GM21717 (cell line): ENCODE data around the gene UST.
A peak's percentile ranks its signal among the peaks of the same experiment; 100 is the strongest.
"Not testable (repeated sequence)": the region's sequence is repeated elsewhere in the genome, so short reads cannot be mapped to it uniquely, and the experiment has no call there.

Source experiments
- ATAC-seq: cut with Tn5 transposase; IDR thresholded peaks from one replicate; pipeline ENCODE4 v1.9.1; 2021; ENCODE audit warnings: mild to moderate bottlenecking, moderate library complexity; ENCODE audit not compliant: unreplicated experiment

The UST gene

DNA sequence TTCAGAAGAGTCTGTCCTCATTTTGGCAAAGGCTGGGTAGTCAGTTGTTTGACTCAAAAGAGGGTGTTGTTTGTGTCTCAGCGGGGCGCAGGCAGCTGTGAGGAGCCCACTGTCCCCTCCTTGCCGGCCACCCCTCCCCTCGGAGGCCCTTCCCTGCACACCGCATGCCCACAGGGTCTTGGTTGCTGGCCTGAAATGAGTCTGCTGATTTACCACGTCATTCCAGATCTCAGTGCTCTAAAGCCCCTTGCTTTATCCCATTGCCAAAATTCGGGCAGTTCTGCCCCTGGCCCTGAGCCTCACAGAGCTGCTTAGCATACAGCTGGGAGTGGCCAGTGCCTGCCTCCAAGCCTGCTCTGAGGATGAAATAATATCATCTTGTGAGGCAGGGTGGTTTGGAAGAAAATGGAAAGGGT, 220.7 kb downstream of the UST start:
- no peak for ATAC-seq

DNA sequence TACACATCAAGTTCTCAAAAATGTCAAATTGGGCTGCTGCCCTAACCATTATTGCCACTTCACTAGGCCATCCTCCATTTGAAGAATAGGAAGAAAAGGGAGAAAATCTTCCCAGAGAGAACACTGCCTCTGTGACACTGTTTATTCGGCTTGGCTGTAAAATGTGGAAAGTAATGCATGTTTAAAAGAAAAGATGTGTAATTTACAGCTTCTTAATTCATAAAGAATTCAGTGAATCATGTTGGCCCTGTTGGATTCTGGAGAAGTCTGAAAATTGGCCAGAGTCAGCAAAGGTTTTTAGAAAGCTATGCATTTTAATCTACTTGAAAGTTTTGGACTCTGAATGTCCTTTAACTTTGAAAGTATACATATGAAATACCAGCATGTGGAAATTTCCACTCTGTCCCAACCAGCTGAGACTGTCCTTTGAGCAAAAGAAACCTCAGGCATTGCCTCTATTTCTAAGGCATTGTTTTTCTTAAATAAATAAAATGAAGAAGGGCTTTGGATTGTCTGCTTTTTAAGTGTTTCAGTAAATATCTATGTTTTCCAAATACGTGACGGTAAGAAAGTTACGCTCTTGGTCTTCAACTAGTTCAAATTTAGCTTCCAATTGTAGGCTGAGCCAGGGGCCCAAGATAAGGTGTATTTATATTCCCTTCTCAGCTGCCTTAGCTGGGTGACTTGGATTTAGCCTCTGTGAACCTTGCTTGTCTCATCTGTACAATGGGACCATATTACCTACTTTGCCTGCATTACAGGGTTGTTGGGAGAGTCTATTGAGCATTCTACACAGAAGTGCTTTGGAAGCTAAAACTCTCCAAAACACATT, 222.2 kb downstream of the UST start:
- no peak for ATAC-seq

DNA sequence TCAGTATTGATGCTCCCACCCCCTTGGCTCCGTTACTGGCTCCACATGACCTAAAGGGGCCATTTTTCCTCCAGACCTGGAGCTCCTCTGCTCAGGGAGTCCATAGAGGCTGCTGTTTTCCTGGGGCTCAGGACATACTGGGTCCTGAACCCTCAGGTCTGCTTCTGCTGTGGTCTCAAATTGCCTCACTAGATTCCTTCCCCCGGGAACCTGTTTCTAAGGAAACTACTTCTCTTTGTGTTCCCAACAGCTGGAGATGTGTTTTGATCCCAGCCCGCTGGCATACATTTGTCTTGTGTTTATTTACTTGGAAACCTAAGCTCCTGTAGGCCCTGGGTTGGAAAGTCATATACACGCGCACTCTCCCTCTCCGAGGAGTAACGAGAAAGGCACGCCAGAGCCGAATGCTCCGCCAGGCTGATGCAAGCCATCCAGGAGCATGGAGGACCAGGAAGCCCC, 222.8 kb downstream of the UST start:
- ATAC-seq = no peak

DNA sequence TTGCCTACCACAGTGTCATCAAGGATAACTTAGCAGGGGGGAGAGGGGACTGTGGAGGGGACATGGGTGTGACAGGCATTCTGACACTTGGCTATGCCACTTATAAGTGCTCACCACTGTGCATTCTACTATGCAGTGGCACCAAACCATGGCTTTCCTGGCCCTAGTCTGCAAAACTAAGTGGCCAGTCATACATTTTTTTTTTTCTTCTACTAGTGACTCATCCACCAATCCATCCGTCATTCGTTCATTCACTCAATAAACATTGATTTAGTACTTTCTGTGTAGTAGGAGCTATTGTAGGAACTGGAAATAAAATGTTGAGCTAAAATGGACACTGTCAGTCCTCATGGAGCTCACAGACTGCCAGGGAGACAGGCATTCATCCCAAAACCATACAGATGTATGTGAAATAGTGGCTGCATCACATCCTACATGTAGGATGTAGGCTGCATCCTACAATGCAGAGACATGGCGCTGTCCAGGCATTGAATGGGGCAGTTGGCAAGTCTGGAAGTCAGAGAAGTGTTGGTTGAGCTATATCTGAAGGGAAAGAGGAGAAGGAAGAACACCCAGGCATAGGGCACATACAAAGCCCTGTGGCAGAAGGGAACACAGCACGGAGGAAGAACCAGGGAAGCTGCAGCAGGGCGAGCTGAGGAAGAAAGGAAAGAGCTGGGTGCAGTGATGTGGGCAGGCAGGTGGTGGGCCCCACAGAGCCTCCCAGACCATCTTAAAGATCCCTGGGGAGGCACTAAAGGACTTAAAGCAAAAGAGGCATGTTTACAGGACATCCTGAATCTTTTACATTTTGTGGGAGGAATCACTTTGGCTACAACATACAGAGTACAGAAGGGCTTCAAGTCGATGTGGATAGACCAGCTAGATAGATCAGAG, 224.4 kb downstream of the UST start:
- ATAC-seq = no peak

DNA sequence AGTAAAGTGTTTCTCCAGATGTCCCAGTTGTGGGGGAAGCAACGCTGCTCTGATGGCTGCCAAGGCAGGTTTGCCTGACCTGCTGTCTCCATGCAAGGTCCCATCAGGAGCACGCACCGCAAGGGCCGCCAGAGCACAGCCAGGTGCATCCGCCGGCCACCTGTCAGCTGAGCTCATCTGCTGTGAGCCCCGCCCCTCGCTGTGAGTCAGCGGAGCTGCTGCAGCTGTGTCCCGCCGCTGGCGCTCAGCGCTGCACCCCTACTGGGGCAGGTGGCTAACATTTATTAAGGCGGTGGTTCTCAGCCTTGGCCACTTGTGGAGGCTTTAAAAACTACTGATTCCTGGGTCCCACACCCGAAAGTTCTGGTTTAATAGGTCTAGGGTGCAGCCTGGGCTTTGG, 225.7 kb downstream of the UST start:
- ATAC-seq = peak; percentile 73

DNA sequence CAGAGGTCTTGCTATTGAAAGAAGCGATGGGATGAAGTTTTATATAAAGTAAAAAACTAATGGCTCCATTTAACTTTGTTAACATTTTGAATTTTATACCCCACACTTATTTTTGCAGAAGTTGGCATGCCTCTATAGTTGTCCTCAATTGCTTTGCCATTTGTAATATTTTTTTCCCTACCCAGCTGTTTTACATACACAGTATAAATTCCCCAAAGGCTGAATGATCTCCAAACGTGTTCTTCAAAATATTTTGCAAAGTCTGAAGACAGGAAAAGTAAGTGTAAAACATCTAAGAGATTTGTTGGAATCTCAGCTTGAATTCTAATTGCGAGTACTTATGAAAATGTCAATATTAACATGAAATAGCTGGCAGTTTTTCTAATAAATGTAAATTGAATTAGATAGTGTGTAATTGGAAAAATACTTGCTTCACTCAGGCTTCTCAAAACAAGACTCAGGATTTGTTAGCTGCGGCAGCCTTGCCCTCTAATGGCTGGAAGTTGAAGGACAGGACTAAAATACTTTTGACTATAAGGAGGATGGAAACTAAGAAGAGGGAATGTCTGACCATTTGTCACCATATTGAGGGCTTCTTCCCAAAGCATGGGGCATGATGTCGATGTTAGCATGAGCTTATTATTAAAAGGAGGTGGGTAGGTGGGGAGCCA, 226.8 kb downstream of the UST start:
- no peak for ATAC-seq

DNA sequence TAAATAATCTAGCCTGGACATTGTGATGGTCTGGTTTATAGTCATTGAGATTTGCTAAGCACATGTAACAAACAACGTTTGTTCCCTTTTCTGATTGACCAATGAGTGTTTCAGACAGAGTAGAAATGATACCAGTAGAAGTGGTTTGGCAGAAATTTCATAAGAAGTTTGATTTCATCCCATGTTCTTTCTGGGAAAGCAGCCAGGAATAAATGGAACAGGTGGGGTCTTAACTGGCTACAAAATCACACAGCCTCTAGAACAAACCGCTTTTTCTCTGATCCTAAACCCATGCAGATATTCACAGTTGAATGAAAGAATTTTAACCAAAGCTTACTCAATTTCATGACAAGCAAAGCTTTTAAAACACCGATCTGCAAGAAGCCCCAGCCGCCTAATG, 227.5 kb downstream of the UST start:
- ATAC-seq = no peak

DNA sequence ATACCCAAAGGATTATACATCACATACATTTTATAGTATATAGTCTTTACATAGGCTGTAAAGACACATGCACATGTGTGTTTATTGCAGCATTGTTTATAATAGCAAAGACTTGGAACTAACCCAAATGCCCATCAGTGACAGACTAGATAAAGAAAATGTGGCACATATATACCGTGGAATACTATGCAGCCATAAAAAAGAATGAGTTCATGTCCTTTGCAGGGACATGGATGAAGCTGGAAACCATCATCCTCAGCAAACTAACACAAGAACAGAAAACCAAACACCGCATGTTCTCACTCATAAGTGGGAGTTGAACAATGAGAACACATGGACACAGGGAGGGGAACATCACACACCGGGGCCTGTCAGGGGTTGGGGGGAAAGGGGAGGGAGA, 231.5 kb downstream of the UST start:
- ATAC-seq = not testable (repeated sequence)

DNA sequence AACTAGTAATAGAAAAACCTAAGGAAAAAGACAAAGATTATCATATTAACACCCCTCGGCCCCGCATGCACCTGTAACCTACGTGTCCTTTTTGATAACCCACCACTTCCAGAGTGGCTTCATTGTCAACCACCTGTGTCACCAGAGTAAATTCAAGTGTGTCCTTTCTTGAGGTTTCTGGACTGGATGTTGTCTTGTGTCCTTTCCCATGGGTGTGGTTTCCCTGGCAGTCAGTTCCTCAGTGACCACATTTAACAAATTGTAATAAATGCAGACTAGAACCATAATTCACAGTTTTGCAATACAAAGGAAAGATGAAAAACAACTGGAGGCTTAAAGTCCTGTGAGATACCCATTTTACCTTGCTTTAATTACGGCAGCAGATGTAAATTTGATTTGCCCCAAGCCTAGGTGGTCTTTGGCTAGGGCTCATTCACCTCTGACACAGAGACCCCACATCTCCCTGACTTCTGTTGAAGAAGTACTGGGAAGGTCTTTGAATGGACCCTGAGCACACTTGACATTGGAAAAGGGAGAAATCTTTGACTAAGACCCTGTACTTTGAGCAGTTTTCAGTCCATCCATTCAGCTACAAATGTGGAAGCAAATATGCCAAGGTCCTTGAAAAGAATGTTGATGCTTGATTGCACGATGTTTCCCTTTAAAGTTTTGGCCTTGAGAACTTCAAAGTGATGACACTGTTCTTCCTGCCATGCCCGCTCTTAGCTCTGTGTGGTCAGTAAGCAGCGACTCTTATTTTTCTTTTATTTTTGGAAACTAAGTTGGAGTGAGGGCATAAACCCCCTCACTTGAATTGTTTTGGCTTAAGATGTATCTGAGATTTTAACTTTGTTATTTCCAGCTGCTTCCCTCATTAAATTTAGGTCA, 232.4 kb downstream of the UST start:
- no peak for ATAC-seq

DNA sequence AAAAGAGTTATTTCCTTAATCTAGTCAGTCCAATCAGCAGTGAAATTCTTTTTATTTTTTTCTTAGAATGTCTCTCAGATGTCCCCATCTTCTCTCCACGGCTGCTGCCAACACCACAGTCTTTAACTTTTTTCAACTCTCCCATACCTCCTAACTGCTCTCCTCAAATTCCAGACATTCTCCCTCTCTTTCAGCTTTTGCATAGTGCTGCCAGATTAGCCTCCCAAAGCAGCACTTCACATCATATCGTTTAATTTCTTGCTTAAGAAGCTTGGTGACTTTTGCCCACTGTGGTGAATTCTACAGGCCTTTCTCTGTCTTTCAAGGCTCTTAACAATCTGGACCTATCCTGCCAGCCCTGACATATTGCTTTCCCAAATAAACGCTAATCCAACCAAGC, 233.4 kb downstream of the UST start:
- ATAC-seq = no peak

DNA sequence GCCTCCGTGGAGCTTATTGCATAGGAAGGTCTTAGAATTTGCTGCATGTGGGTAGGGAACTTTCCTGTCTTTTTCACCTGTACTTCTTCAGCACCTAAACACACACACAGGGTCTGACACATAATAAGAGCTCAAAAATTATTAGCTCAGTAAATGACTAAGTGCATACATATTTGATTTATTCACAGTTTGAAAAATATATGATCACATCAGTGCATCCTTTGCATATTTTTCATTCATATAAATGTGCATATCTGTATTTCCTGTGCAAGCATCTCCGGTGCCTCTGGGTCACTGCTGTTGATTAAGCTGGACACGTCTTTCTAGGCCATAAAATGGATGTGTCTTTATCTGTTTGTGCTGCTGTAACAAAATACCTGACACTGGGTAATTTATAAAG, 234.7 kb downstream of the UST start:
- no peak for ATAC-seq

DNA sequence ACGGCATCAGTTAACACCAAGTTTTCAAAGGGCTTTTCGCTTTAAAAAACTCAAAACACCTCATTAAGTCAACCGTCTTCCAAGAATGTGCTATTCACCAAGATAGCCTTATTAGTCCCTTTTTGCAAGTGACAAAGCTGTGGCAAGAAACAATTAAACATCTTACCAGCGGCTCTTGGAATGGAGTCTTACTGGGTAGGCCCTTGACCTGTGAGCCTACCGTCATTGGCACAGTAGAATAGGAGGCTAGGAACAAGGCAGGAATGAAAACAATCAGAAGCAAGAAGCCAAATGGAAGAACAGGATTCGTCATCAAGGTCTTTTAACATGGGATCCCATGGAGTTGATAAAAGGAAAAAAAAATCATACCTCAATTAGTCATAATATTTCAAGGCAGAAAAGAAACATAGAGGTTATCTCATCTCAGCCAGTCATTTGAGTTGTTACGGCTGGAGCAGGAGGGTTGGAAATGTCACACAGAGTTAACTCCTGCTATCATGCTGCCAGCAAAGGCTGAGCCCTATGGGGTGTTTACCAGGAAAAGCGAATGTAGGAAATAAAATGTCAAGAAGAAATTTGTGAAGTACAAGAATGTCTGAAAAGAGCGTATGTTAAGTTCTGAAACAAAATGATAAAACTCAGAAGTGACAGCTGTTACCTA, 236.4 kb downstream of the UST start:
- ATAC-seq = no peak

DNA sequence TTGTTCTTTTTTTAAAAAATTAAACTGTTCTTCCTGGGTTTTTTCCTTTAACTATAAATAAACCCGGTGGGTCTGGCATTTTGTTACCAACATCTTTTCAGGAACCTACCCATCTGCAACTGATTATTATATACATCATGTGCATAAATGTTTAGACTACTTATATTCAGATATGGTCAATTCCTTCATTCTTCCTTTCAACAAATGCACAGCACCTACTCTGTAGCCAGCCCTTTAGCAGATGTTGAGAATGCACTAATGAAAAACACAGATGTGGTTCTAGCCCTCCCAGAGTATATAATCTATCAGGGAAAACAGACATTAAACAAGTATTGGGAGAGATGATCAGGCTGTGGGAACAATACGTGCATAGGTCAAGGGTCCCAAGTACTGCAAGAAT, 237.1 kb downstream of the UST start:
- ATAC-seq = no peak

DNA sequence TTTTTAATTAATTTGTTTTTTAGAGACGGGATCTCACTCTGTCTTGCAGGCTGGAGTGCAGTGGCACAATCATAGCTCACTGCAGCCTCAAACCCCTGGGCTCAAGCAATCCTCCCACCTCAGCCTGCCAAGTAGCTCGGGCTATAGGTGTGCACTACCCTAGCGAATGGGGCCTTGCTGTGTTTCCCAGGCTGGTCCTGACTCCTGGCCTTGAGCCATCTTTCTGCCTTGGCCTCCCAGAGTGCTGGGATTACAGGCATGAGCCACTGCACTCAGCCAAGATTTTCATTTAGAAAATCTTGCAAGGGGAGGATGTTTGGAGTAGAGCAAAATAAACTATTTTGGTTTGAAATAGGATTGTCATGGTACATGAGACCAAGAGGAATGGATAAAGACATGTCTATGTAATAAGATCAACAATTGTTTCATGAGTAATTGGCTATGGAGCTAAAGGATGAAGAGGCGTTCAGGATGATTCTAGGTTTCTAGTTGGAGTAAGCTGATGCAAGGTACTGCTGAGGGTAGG, 237.8 kb downstream of the UST start:
- no peak for ATAC-seq

DNA sequence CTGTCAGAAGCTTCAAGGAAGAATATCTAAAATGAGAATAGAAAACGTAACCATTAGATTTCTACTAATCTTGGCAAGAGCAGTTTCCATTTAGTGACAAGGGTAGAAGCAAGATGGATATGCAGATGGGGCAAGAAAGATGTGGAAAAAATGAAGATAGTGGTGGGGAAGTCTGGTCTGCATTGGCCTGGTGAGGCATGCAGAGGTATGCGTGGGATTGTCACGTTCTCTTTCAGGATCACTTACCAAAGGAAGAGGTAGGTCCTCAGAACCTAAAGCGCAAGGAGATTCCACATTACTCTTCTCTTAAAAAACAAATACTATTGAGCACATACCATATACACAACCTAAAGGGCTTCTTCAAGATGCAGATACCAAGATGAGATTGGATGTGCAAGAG, 238.7 kb downstream of the UST start:
- no peak for ATAC-seq

DNA sequence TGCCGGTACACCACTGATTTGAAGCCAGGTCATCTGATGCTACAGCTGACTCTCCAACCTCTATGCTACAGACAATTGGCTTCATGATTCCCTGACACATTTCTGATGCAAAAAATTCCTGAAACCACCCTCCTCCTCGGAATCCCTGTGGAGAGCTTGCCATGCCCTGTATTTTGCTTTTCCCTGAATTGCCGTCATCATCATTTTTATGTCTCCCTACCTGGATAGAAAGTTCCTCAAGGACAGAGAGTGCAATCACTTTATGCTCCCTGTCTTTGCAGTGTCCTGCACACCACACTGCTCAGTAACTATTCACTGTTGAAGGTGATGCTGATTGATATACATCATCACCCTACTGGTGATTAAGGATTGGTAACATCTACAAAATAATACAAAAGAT, 239.8 kb downstream of the UST start:
- no peak for ATAC-seq

DNA sequence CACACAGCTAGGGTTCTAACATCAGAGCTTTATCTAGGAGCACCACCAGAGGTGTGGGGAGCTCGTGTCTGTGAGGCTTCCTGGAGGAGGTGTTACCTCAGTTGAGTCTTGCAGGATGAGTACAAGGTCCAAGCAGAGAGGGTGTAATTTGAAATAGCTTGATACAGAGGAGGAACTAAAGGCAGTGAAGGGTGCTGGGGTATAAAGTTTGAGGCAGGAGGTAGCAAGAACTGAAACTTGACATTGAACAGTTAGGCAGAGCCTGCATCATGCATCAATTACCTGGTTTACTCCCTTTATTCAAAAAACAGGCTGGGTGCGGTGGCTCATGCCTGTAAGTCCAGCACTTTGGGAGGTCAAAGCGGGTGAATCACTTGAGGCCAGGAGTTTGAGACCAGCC, 241.2 kb downstream of the UST start:
- ATAC-seq = no peak

DNA sequence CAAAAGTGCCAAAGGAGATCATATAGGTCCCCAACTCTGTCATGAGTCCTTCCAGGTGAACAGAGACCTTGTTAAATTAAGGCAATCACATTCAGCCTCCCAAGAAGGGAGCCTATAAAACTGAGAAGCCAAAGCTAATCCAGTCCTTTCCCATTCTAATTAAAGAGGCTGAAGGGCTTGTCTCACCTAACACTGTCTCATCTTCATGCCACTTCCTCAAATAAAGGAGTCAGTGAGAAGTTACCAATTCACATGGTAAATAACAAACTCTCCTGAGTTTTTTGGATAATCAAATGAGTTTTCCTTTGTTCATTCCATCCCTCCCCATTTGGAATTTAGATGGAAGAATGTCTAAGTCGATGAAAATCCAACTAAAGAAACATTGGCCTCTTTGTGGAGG, 242.8 kb downstream of the UST start:
- ATAC-seq = no peak

DNA sequence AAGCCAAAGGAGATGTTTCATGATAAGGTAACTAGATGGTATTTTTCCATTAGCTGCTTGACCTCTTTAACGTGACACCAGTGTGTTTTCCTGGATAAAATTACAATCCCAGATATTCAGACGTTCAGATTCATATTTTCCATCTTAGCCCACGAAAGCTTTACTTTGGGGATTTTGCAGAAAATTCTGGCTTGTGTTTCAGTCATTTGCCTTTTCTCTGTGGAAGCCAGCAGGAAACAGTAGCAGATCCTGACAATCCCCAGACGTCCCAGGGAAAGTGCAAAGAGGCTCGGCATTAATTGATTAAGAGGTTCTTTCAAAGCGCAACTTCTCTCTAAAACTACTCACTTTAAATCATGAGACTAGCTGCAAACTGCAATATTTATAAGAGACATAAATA, 243.6 kb downstream of the UST start:
- no peak for ATAC-seq

DNA sequence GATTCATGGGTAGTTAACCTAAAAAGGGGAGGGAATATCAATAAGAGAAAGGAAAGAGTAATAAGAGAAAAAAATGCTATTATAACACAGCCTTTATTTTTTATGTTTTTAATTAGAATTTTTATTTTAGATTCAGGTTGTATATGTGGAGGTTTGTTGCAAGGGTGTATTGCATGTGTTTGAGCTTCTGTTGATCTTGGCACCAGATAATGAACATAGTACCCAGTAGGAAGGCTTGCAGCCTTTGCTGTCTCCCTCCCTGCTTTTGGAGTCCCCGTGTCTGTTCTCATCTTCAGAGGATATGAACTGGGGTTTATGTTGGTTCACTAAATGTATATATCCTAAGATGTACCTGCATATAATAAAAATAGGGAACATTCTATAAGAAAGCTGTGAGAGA, 250.0 kb downstream of the UST start:
- ATAC-seq = no peak
